SK-N-MC (cell line): ENCODE results near the gene CTNNA1.

Experiments used
- DNase-seq: peaks from one replicate; pipeline ENCODE4 v3.0.0-alpha.2; 2011; ENCODE audit warnings: low read depth, low spot score
- H3K27ac ChIP-seq: fragments of 200-600 bp; sonication (generic); 2 replicates; pipeline ENCODE4 v1.5.1; 2016; ENCODE audit warnings: mixed run types
- H3K36me3 ChIP-seq: fragments of 200-600 bp; sonication (generic); 2 replicates; pipeline ENCODE4 v1.6.1; 2017; ENCODE audit warnings: antibody characterized with exemption, low read length, mixed read lengths; ENCODE audit not compliant: insufficient read depth
- H3K4me3 ChIP-seq: fragments of 200-600 bp; sonication (generic); 2 replicates; pipeline ENCODE4 v1.5.1; 2016
- H3K9ac ChIP-seq: fragments of 200-600 bp; sonication (generic); 2 replicates; pipeline ENCODE4 v1.8.0; 2017; ENCODE audit warnings: mixed run types, mixed read lengths; ENCODE audit not compliant: insufficient read length
- H3K9me3 ChIP-seq: fragments of 200-600 bp; sonication (generic); 2 replicates; pipeline ENCODE4 v1.6.1; 2017; ENCODE audit warnings: low read depth, mild to moderate bottlenecking, antibody characterized with exemption, low read length, moderate library complexity, mixed read lengths
- EZH2 ChIP-seq: fragments of 200-600 bp; sonication (generic); IDR thresholded peaks from one replicate; pipeline ENCODE4 v1.6.1; 2017; ENCODE audit warnings: antibody characterized with exemption
- FOXP2 ChIP-seq: optimal IDR thresholded peaks from 2 replicates; pipeline ENCODE3; 2011; ENCODE audit warnings: mild to moderate bottlenecking, moderate library complexity; ENCODE audit not compliant: insufficient read depth; ENCODE audit errors: extremely low read length, control extremely low read depth
- POLR2AphosphoS5 ChIP-seq: IDR thresholded peaks from 2 replicates; pipeline ENCODE4 v1.6.1; 2012; ENCODE audit warnings: mild to moderate bottlenecking, low read depth, low read length, borderline replicate concordance

Gene CTNNA1

DNA sequence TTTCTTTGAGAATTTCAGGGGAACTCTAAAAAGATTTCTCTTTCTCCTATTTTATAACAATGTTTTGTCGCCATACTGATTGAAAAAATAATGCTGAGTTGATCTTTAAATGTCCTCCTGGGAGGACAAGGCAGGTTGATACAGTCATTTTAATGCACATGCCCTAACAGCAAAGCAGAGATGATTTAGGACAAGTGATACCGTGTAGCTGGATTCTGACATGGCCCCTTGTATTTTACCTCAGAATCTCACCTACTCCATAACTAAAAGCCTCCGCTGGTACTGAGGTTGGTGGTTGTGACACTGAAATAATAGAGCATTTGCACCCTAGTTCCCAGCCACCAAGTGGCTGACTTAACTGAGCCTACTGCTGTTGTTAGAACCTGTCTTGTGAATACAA lies 122.7 kb downstream of the CTNNA1 start:
- no peak for DNase-seq
- TF ChIP-seq POLR2AphosphoS5 (no peak), FOXP2 (no peak), EZH2 (no peak)
- Histone ChIP-seq H3K9me3 (no peaks in the 10 kb centered on the region), H3K4me3 (no peak overlapping the region), H3K36me3 (no peaks in the 10 kb centered on the region), H3K9ac (no peak overlapping the region), H3K27ac (no peak overlapping the region)

DNA sequence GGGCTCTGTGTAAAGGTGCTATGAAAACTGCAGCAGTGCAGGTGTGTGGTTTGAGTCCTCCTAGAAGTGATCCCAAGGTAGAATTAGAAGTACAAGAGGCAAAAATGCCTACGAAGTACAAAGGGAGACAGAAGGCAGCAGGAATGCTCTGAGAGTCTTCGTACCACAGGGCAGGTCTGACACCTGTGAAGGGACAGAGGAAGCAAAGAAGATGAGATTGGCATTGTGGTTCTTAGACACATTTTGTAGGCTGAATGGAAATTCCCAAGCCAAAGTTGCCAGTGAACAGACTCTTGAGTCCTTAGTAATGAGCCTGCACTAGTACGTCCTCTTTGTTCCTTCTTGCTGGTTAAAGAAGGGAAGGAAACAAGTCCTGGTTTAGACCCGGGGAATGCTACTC lies 123.6 kb downstream of the CTNNA1 start:
- Histone ChIP-seq H3K9ac (no peak overlapping the region), H3K4me3 (no peak overlapping the region), H3K27ac (no peak overlapping the region), H3K9me3 (no peaks in the 10 kb centered on the region), H3K36me3 (no peaks in the 10 kb centered on the region)
- TF ChIP-seq POLR2AphosphoS5 (no peak), FOXP2 (no peak), EZH2 (no peak)
- no peak for DNase-seq

DNA sequence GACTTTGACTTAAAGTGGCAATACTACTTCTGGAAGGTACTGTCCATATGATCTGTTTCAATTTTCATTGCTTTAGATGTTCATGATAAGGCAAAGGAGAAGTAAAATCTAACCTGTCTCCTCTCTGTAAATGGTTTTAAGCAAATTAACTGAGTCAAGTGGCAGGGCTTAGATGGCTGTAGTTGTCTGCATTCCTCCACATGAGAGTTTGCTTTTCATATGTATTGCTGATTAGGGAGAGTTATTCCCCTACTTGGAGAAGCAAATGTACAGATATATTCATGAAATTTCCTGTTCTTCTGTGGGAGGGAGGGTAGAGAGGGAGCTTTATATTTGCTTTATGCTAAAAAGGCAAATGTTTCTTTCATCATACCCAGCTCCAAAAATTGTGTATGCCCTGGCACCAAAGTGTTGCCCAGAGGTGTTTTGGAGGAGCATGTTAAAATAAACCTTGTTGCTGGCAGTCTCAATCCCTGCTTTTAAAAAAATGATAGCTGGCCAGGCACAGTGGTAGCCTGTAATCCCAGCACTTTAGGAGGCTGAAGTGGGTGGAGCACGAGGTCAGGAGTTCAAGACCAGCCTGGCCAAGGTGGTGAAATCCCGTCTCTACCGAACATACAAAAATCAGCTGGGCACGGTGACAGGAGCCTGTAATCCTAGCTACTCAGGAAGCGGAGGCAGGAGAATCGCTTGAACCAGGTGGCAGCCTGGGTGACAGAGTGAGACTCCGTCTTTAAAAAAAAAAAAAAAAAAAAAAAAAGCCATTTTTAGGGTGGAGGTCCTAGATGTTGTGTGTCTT lies 125.4 kb downstream of the CTNNA1 start:
- Histone ChIP-seq H3K36me3 (no peaks in the 10 kb centered on the region), H3K9ac (no peak overlapping the region), H3K9me3 (no peaks in the 10 kb centered on the region), H3K27ac (no peak overlapping the region), H3K4me3 (no peak overlapping the region)
- no peak for DNase-seq
- TF ChIP-seq EZH2, result no peak
- TF ChIP-seq FOXP2, result no peak
- TF ChIP-seq POLR2AphosphoS5, result no peak

DNA sequence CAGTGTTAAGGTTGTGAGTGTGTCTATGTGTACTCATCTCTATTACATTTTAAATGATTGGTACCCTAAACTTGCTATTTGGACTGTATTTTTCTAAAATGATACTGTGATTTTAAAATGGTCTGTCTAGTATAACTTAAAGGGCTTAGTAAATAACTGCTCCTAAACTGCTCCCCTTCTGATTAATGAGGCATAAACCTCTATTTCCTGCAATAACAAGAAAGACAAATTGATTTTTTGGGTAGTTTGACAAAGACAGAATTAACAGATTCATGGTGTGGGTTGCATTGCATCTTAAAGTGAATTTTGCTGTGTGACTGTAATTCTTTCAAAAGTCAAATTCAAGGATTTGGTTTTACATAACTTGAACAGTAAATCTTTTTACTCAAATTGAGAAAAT lies 130.0 kb downstream of the CTNNA1 start:
- no peak overlapping the region for H3K27ac ChIP-seq
- no peaks in the 10 kb centered on the region for H3K9me3 ChIP-seq
- H3K36me3 ChIP-seq, result peaks cover 9% of the 10 kb centered on the region
- H3K9ac ChIP-seq, result no peak overlapping the region
- no peak for TF ChIP-seq EZH2
- TF ChIP-seq FOXP2, result no peak
- TF ChIP-seq POLR2AphosphoS5, result no peak
- DNase-seq, result no peak
- no peak overlapping the region for H3K4me3 ChIP-seq

DNA sequence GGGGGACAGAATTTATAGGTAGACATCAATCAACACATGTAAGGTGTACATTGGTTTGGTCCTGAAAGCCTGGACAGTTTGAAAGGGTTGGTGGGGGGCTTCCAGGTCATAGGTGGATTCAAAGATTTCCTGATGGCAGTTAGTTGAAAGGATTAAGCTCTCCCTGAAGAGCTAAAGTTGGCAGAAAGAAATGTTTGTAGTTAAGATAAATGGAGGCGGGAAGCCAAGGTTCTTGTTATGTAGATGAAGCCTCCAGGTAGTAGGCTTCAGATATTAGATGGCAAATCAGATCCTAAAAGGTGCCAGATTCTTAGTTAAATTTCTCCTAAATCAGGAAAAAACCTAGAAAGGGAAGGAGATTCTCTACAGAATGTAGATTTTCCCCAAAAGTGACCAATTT lies 130.9 kb downstream of the CTNNA1 start:
- no peak for DNase-seq
- no peak overlapping the region for H3K9ac ChIP-seq
- no peak overlapping the region for H3K4me3 ChIP-seq
- TF ChIP-seq EZH2, result no peak
- no peak for TF ChIP-seq POLR2AphosphoS5
- TF ChIP-seq FOXP2, result no peak
- peaks cover 18% of the 10 kb centered on the region for H3K36me3 ChIP-seq
- H3K9me3 ChIP-seq, result no peaks in the 10 kb centered on the region
- no peak overlapping the region for H3K27ac ChIP-seq

DNA sequence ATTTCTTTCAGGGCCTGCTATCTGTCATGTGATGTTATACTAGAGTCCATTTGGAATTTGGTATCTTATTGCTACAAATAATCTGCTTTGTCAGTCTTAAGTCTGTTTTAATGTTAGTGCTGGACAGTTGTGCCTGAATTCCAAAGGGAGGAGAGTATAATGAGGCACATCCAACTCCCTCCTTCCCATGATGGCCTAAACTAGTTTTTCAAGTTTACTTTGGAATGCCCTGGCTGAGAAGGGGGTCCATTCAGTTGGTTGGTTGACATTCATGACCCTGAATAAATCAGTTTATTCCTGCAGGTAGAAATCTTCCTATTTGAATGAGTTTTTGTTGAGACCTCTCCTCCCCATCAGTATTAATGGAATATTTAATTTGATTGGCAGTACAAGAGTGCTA lies 131.3 kb downstream of the CTNNA1 start:
- peaks cover 22% of the 10 kb centered on the region for H3K36me3 ChIP-seq
- no peak for DNase-seq
- H3K27ac ChIP-seq, result no peak overlapping the region
- H3K9ac ChIP-seq, result no peak overlapping the region
- no peak overlapping the region for H3K4me3 ChIP-seq
- TF ChIP-seq FOXP2 (no peak), POLR2AphosphoS5 (no peak), EZH2 (no peak)
- H3K9me3 ChIP-seq, result no peaks in the 10 kb centered on the region

DNA sequence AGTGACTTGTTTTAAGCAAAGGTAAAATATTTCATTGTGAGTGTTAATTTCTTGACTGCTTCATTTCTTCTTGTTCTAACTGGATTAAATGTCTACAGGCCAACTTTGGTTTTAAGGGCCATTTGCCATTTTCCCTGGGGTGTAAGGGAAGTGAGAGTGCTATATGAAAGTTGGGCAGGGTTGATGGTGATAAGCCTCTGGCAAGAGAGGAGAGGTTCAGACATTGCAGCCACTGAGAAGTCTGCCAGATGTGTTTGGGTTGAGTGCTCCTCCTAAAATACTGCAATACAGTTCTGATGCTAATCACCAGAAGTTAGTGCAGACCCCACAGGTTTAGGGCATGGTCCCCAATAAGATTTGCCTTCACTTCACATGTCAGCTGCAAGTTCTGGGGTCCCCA lies 136.8 kb downstream of the CTNNA1 start:
- H3K36me3 ChIP-seq, result peaks cover 40% of the 10 kb centered on the region
- H3K9ac ChIP-seq, result no peak overlapping the region
- no peak overlapping the region for H3K4me3 ChIP-seq
- no peak for DNase-seq
- TF ChIP-seq POLR2AphosphoS5 (no peak), EZH2 (no peak), FOXP2 (no peak)
- no peaks in the 10 kb centered on the region for H3K9me3 ChIP-seq
- no peak overlapping the region for H3K27ac ChIP-seq

DNA sequence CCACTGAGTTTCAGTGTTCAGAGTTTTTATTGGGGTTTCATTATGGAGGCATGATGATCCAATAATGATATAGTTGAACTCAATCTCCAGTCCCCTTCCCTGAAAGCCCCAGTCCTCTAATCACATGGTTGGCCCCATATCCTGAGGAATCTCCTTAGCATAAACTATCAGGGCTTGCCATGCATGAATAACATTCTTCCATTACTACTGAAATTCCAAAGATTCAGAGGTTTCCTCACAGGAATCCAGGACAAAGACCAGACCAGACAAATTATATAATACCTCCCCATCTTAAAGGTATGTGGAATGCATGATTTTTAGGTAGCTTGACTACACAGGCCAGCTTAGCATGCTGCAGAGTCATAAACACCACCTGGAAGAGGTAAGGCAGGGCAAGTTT lies 137.4 kb downstream of the CTNNA1 start:
- no peak for TF ChIP-seq POLR2AphosphoS5
- TF ChIP-seq FOXP2, result no peak
- TF ChIP-seq EZH2, result no peak
- no peak overlapping the region for H3K27ac ChIP-seq
- no peak for DNase-seq
- peaks cover 40% of the 10 kb centered on the region for H3K36me3 ChIP-seq
- no peaks in the 10 kb centered on the region for H3K9me3 ChIP-seq
- H3K4me3 ChIP-seq, result no peak overlapping the region
- no peak overlapping the region for H3K9ac ChIP-seq

DNA sequence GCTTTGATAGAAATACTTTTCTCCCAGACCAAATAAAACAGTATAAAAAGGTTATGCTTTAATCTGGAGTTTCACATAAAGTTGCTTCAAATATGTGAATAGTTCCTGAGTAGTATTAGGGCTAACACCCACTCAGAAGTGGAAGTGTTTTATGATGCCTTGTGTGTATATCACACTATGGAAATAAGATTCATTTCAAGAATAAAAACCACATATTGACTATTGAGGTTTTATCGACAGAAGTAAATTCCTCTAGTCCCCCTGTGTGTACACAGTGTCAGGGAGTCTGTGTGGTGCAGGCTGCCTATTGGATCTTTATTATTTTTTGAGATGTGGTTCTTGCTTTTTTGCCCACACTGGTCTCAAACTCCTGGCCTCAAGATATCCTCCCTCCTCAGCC lies 142.7 kb downstream of the CTNNA1 start:
- Histone ChIP-seq H3K4me3 (no peak overlapping the region), H3K36me3 (peaks cover 24% of the 10 kb centered on the region), H3K9me3 (no peaks in the 10 kb centered on the region), H3K27ac (no peak overlapping the region), H3K9ac (no peak overlapping the region)
- no peak for DNase-seq
- TF ChIP-seq FOXP2 (no peak), EZH2 (no peak), POLR2AphosphoS5 (no peak)
